Right lobe of liver (tissue), 4 donors: ENCODE data around the gene SLC17A9.

Experiments used
- CTCF ChIP-seq, 4 donors: fragments of 200-600 bp in 3 of 4; fragments of 450-650 bp in 1 of 4; IDR thresholded peaks; one replicate each; pipeline versions ENCODE4 v1.5.1 to v1.8.0; 2016 to 2022; ENCODE audit warnings: antibody characterized with exemption in 4 of 4, mild to moderate bottlenecking in 2 of 4
- POLR2A ChIP-seq: fragments of 450-650 bp; IDR thresholded peaks from one replicate; pipeline ENCODE4 v1.6.1; 2017; ENCODE audit warnings: antibody characterized with exemption, mild to moderate bottlenecking
- donor health status: DM: no; HTN: no; CAD: no.
- donor health status: DM: no; HTN: no; CAD: no.
- donor health status: DM: no; HTN: yes; CAD: no.

GRCh38 chr20:62995898-62996595 is 43.5 kb downstream of the SLC17A9 start:
- no peak for TF ChIP-seq CTCF (IDR thresholded peaks at IDR 0.05)
- no peak for TF ChIP-seq POLR2A
